K562 (cell line): Measurements from ENCODE around the gene FKBP8. TPM values are rescaled to one million over a fixed set of nuclear protein-coding genes. Genes with fewer than 3 reads are reported as not detected.

Experiments
- ATAC-seq: fragments of 200-7000 bp; cut with Tn5 transposase; 3 replicates; pipeline ENCODE4 v1.9.1; 2020; ENCODE audit warnings: moderate library complexity
- BruUV-seq: library from RNA; stranded (reverse); fragments of 400-500 nt; replicated peaks from 2 replicates; lab custom pipeline; 2021; lab: Mats Ljungman, UMichigan
- CTCF ChIA-PET: fragments of 300-600 bp; formaldehyde crosslinking; extraction: SDS; loops from one replicate; lab custom pipeline; 2021; ENCODE audit warnings: low intra/inter-chr PET ratio; lab: Yijun Ruan, JAX
- POLR2A ChIA-PET: fragments of 300-600, 350-650 bp; sonication (Branson Sonifier 250); formaldehyde crosslinking; extraction: SDS; loops from one replicate; lab custom pipeline; 2021; ENCODE audit warnings: antibody characterized with exemption, inconsistent platforms; lab: Yijun Ruan, JAX
- DNase-seq, 4 experiments: peaks; one replicate each; pipeline versions ENCODE4 v3.0.0 to v3.0.0-alpha.2; 2011 to 2018; ENCODE audit warnings: low spot score in 3 of 4, mixed read lengths in 3 of 4; ENCODE audit errors: extremely low read depth in 1 of 4
- FAIRE-seq: peaks from 2 replicates; lab custom pipeline; 2011; peaks lifted over from hg19 to GRCh38; lab: Jason Lieb, UNC
- H2AFZ ChIP-seq: 2 replicates; pipeline ENCODE4 v1.6.0; 2011; ENCODE audit warnings: low read depth, low read length, control low read depth, inconsistent platforms
- H3K27ac ChIP-seq: fragments of 200-600 bp; 3 replicates; pipeline ENCODE4 v1.8.0; 2011; ENCODE audit warnings: low read depth, mild to moderate bottlenecking, control low read depth, inconsistent platforms, low read length, moderate library complexity, mixed read lengths; ENCODE audit errors: extremely low read depth
- H3K27me3 ChIP-seq, 2 experiments: fragments of 300-600 bp in 1 of 2; 2 replicates in 1 of 2; 3 replicates in 1 of 2; pipeline versions ENCODE4 v1.6.0 to v1.8.0; 2011; ENCODE audit warnings: inconsistent platforms in 2 of 2, low read length in 2 of 2, mild to moderate bottlenecking in 1 of 2, mixed read lengths in 1 of 2, moderate library complexity in 1 of 2; ENCODE audit not compliant: control insufficient read depth in 2 of 2, insufficient read depth in 2 of 2
- H3K36me3 ChIP-seq: fragments of 300-600 bp; 3 replicates; pipeline ENCODE4 v1.8.0; 2011; ENCODE audit warnings: mild to moderate bottlenecking, low read length, inconsistent platforms; ENCODE audit not compliant: control insufficient read depth, insufficient read depth
- H3K4me1 ChIP-seq, 2 experiments: fragments of 200-600 bp in 1 of 2; replicated peaks in 1 of 2; 2 replicates in 1 of 2; 3 replicates in 1 of 2; pipeline versions ENCODE4 v1.5.1 to v1.8.0; 2011; ENCODE audit warnings: inconsistent platforms in 2 of 2, low read length in 2 of 2, mild to moderate bottlenecking in 1 of 2, mixed read lengths in 1 of 2, moderate library complexity in 1 of 2; ENCODE audit not compliant: control insufficient read depth in 2 of 2, insufficient read depth in 2 of 2
- H3K4me2 ChIP-seq: 2 replicates; pipeline ENCODE4 v1.6.1; 2011; ENCODE audit warnings: low read length, control low read depth, inconsistent platforms, mixed read lengths; ENCODE audit not compliant: insufficient read depth
- H3K4me3 ChIP-seq: fragments of 200-600 bp; sonication (generic), shearing (Covaris generic); 2 replicates; pipeline ENCODE4 v1.5.1; 2016; ENCODE audit warnings: control low read depth, inconsistent platforms
- H3K79me2 ChIP-seq: fragments of 200-600 bp; 3 replicates; pipeline ENCODE4 v1.8.0; 2011; ENCODE audit warnings: low read length, inconsistent platforms; ENCODE audit not compliant: control insufficient read depth, insufficient read depth
- H3K9ac ChIP-seq, 2 experiments: 2 replicates each; pipeline versions ENCODE4 v1.6.0 to v1.6.1; 2011; ENCODE audit warnings: low read depth in 2 of 2, low read length in 2 of 2, control low read depth in 1 of 2, inconsistent platforms in 1 of 2, mild to moderate bottlenecking in 1 of 2, mixed read lengths in 1 of 2; ENCODE audit not compliant: insufficient read depth in 1 of 2
- H3K9me1 ChIP-seq: one replicate; pipeline ENCODE4 v1.6.0; 2011; ENCODE audit warnings: inconsistent platforms, mild to moderate bottlenecking, low read length, moderate library complexity; ENCODE audit not compliant: control insufficient read depth, insufficient read depth
- H3K9me3 ChIP-seq: replicated peaks from 2 replicates; pipeline ENCODE4 v1.5.1; 2011; ENCODE audit warnings: low read depth, low read length, inconsistent platforms; ENCODE audit not compliant: control insufficient read depth, insufficient read depth
- H4K20me1 ChIP-seq: replicated peaks from 2 replicates; pipeline ENCODE4 v1.6.1; 2011; ENCODE audit warnings: low read length, inconsistent platforms, mixed read lengths; ENCODE audit not compliant: control insufficient read depth, insufficient read depth
- ARID4B ChIP-seq: sonication (generic); formaldehyde crosslinking; IDR thresholded peaks from 2 replicates; pipeline ENCODE4 v1.8.0; 2022; ENCODE audit warnings: mild to moderate bottlenecking, missing genetic modification reagents
- ZNF561 ChIP-seq: fragments of 450-650 bp; formaldehyde crosslinking; conservative IDR thresholded peaks from 2 replicates; pipeline ENCODE4 v1.4.0; 2020; ENCODE audit warnings: mild to moderate bottlenecking, moderate library complexity
- WGBS: fragments of 100-300 bp; shearing (Covaris generic); methylation state at CpG from one replicate; pipeline ENCODE4 v1.1.6; 2016; ENCODE audit warnings: low coverage, mixed read lengths; ENCODE audit not compliant: insufficient coverage; ENCODE audit errors: missing lambda C conversion rate; 5-methylcytosine and 5-hydroxymethylcytosine counted together
- in situ Hi-C: fragments of 300-500 bp; cut with MboI; formaldehyde crosslinking; loops from 4 replicates; pipeline ENCODE4 v1.15.0; 2018; ENCODE audit warnings: inconsistent platforms, mixed read lengths
- intact Hi-C: fragments of 100-400 bp; cut with micrococcal nuclease; formaldehyde crosslinking; loops from 2 replicates; pipeline ENCODE4 v1.14.2; 2022
- polyA plus RNA-seq, 8 experiments: library from polyadenylated mRNA; depleted of rRNA in 4 of 8; stranded (reverse) in 5 of 8; unstranded in 3 of 8; fragments of >200 nt; fragmentation: Nextera tagmentation in 2 of 8; fragmentation: Illumina TruSeq in 1 of 8; extraction: Ambion mirVana in 2 of 8; extraction: Trizol in 1 of 8; gene quantifications; 2 replicates each; pipeline versions ENCODE4 v1.2.1 to v1.2.3, GENCODE V29; 2011 to 2014; ENCODE audit warnings: inconsistent platforms in 1 of 8, missing spikeins in 1 of 8
- total RNA-seq, 7 experiments: library from RNA; depleted of rRNA in 6 of 7; stranded (reverse); fragments of >200 nt in 6 of 7; fragmentation: Illumina TruSeq in 2 of 7; extraction: Trizol in 2 of 7; gene quantifications; 2 replicates each; pipeline versions ENCODE4 v1.2.1 to v1.2.3, GENCODE V29; 2011 to 2021; ENCODE audit warnings: low replicate concordance in 1 of 7
- TF ChIP-seq, protein P1 (sequence below): sonication (generic); formaldehyde crosslinking; IDR thresholded peaks from 2 replicates; pipeline ENCODE4 v1.8.1; 2023; ENCODE audit warnings: mild to moderate bottlenecking, missing genetic modification reagents

The FKBP8 gene
- total and polyA plus RNA-seq, 9 of the 15 experiments (the other 6 are each of a cell fraction or from before 2014, with no cell fraction given) = 0.46 to 236 (median 104) TPM

- H3K9ac ChIP-seq = peak overlapping the region; percentile 85 to 93; a peak in 3 of 4 replicates
- ChIA-PET POLR2A (interaction anchor here (0.6 to 5.4 kb wide), 10 partner anchors 8 to 310 kb away, joined by 3 to 39 read pairs (median 3); partner anchors contain the start of genes KXD1 and UBA52), CTCF (no interaction called here)
- H3K9me1 ChIP-seq = no peaks in the 10 kb centered on the region
- intact Hi-C loops (no loop called here), in situ Hi-C loops (no loop called here)
- BruUV-seq = no TSS peak
- no peaks in the 10 kb centered on the region for H3K9me3 ChIP-seq
- H3K79me2 ChIP-seq = peaks cover 24% of the 10 kb centered on the region
- H3K27me3 ChIP-seq = no peaks in the 10 kb centered on the region
- H2AFZ ChIP-seq = peak overlapping the region; percentile 79
- TF ChIP-seq ARID4B (CRISPR knock-in tag) = 0 out of 2 replicates have a peak, but pooled peaks have one; percentile 30
- TF ChIP-seq ZNF561 = no peak
- TF ChIP-seq, protein P1, sequence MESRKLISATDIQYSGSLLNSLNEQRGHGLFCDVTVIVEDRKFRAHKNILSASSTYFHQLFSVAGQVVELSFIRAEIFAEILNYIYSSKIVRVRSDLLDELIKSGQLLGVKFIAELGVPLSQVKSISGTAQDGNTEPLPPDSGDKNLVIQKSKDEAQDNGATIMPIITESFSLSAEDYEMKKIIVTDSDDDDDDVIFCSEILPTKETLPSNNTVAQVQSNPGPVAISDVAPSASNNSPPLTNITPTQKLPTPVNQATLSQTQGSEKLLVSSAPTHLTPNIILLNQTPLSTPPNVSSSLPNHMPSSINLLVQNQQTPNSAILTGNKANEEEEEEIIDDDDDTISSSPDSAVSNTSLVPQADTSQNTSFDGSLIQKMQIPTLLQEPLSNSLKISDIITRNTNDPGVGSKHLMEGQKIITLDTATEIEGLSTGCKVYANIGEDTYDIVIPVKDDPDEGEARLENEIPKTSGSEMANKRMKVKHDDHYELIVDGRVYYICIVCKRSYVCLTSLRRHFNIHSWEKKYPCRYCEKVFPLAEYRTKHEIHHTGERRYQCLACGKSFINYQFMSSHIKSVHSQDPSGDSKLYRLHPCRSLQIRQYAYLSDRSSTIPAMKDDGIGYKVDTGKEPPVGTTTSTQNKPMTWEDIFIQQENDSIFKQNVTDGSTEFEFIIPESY = peak; percentile 45; the same call in 1 of the 2 replicates
- H3K4me1 ChIP-seq = peaks cover 14 to 49% of the 10 kb centered on the region in 2 experiments
- H3K36me3 ChIP-seq = peaks cover 5% of the 10 kb centered on the region; the same call in 2 of the 3 replicates
- H3K4me3 ChIP-seq = peak overlapping the region; percentile 71
- ATAC-seq = no peak
- 62% methylated on average over 10 of the region's 12 CpGs for WGBS
- peak overlapping the region; percentile 89 for H3K4me2 ChIP-seq
- DNase-seq = no peak
- peaks cover 6% of the 10 kb centered on the region; the same call in 1 of the 2 replicates for H4K20me1 ChIP-seq
- peak overlapping the region; percentile 79 for H3K27ac ChIP-seq
- FAIRE-seq = no peak
Measured at GRCh38 chr19:18587561-18587960, 44.2 kb upstream of the FKBP8 start.
